ENCODE data around the gene SLC25A1.
A peak's percentile ranks its signal among the peaks of the same experiment; 100 is the strongest.

Gene SLC25A1

DNA sequence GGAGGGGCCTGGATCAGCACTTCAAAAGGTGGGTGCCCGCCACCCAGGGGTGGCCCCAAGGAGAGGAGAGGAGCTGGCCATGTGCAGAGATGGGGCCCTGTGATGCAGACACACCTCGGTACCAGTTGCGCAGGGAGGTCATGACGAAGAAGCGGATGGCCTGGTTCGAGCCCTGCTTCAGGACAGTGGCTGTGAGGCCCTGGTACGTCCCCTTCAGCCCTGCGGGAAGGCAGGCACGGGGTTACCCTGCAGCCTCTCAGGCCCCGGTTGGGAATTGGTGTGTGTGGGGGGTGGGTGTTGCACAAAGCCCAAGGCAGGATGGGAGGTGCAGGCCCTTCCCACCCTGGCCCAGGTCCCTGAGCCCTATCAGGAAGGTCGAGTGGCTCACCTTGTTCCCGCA, 1.8 kb downstream of the SLC25A1 start:
- peaks cover 10% of the 10 kb centered on the region for H3K4me1 ChIP-seq (ENCODE audit: control insufficient read depth, insufficient read depth, low read length)
- peak overlapping the region; percentile 13 for H3K4me3 ChIP-seq (ENCODE audit: low read depth, low read length)
- H3K36me3 ChIP-seq (ENCODE audit: control insufficient read depth, insufficient read depth, low read length), result peaks cover 20% of the 10 kb centered on the region

DNA sequence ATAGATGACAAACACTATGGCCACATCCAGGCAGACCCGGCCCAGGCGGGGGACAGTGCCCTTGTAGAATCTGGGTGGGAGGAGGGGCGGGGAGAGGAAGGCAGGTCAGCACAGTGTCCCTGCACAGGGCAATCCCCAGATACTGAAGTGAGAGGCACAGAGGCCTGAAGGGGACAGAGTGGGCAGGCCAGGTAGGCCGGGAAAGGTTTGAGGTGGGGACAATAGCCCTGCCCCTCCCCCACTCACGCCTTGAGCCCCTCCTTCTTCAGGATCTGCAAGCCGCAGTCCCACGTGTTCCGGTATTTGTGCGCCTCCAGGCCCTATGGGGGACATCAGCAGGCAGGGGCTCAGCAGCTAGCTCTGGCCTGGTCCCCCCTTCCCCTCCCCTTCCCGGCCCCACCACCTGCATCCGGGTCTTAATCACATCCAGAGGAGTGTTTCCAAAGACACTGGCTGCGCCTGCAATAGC, 2.3 kb downstream of the SLC25A1 start:
- no peak overlapping the region for H3K9ac ChIP-seq (ENCODE audit: low read depth, low read length)
- H3K36me3 ChIP-seq (ENCODE audit: control insufficient read depth, insufficient read depth, low read length), result peaks cover 20% of the 10 kb centered on the region
- no peak overlapping the region for H3K4me3 ChIP-seq (ENCODE audit: low read depth, low read length)
- peaks cover 10% of the 10 kb centered on the region for H3K4me1 ChIP-seq (ENCODE audit: control insufficient read depth, insufficient read depth, low read length)
- H3K27me3 ChIP-seq (ENCODE audit: control insufficient read depth, insufficient read depth, low read length), result no peaks in the 10 kb centered on the region
- H3K9me3 ChIP-seq (ENCODE audit: control insufficient read depth, insufficient read depth, low read length), result no peaks in the 10 kb centered on the region

More for the DNA sequence above, 1.8 kb downstream of the SLC25A1 start:
- Histone ChIP-seq H3K9ac (ENCODE audit: low read depth, low read length) (no peak overlapping the region), H3K27me3 (ENCODE audit: control insufficient read depth, insufficient read depth, low read length) (no peaks in the 10 kb centered on the region), H3K9me3 (ENCODE audit: control insufficient read depth, insufficient read depth, low read length) (no peaks in the 10 kb centered on the region)

DNA sequence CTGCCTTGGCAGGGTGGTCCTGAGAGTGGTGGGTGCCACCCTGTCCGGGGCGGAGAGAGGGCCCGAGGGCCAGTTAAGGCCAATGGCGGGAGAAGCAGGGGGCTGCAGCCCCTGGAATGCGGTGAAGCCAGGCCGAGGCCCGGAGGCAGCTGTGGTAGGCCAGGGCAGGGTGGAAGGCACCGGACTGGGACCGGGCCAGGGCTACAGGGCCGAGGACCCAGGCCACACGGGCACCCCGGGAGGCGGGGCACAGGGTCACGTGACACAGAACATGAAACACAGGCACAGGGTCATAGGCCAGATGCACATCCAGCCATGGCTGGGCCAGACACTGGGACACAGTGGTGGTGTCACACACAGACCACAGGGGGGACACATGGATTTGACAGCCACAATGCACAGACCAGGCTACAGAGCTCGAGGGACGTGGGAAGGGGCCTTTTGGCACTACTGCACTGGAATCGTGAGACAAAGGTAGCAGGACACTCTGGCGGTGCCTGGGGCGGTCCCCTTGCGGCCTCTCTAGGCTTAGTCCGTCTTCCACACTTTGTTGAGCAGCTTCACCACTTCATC, 2.8 kb downstream of the SLC25A1 start:
- Histone ChIP-seq H3K27me3 (ENCODE audit: control insufficient read depth, insufficient read depth, low read length) (peaks cover 3% of the 10 kb centered on the region), H3K9me3 (ENCODE audit: control insufficient read depth, insufficient read depth, low read length) (no peaks in the 10 kb centered on the region), H3K4me1 (ENCODE audit: control insufficient read depth, insufficient read depth, low read length) (peaks cover 10% of the 10 kb centered on the region), H3K9ac (ENCODE audit: low read depth, low read length) (no peak overlapping the region), H3K4me3 (ENCODE audit: low read depth, low read length) (no peak overlapping the region), H3K36me3 (ENCODE audit: control insufficient read depth, insufficient read depth, low read length) (peaks cover 20% of the 10 kb centered on the region)

DNA sequence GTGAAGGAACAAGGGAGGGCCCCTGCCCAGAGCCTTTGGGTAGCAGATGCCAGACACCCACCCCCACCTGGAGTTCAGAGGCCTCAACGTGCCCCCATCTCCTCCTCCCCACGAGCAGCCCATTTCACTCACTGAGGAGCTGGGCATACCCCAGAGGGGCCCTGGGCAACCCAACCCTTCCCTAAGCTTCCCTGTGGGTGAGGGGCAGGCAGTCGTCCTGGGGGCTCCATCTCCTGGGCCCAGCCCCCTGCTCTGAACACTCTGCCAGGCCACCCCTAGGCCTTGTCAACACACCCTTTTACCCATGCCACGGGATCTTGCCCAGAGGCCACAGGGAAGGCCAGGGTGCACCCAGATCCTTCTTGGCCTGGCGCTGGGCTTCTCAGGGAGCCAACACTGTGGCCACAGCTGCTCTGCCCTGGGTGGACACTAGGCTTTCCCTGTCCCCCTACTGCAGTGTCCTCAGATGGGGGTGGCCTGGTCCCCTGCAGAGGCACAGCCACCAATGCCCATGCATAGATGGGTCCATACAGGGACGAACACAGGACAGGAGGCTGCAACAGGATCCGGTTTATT, 3.4 kb downstream of the SLC25A1 start:
- H3K27me3 ChIP-seq (ENCODE audit: control insufficient read depth, insufficient read depth, low read length), result peaks cover 9% of the 10 kb centered on the region
- H3K4me1 ChIP-seq (ENCODE audit: control insufficient read depth, insufficient read depth, low read length), result peaks cover 10% of the 10 kb centered on the region
- no peaks in the 10 kb centered on the region for H3K9me3 ChIP-seq (ENCODE audit: control insufficient read depth, insufficient read depth, low read length)
- H3K9ac ChIP-seq (ENCODE audit: low read depth, low read length), result no peak overlapping the region
- no peak overlapping the region for H3K4me3 ChIP-seq (ENCODE audit: low read depth, low read length)
- H3K36me3 ChIP-seq (ENCODE audit: control insufficient read depth, insufficient read depth, low read length), result peaks cover 20% of the 10 kb centered on the region

DNA sequence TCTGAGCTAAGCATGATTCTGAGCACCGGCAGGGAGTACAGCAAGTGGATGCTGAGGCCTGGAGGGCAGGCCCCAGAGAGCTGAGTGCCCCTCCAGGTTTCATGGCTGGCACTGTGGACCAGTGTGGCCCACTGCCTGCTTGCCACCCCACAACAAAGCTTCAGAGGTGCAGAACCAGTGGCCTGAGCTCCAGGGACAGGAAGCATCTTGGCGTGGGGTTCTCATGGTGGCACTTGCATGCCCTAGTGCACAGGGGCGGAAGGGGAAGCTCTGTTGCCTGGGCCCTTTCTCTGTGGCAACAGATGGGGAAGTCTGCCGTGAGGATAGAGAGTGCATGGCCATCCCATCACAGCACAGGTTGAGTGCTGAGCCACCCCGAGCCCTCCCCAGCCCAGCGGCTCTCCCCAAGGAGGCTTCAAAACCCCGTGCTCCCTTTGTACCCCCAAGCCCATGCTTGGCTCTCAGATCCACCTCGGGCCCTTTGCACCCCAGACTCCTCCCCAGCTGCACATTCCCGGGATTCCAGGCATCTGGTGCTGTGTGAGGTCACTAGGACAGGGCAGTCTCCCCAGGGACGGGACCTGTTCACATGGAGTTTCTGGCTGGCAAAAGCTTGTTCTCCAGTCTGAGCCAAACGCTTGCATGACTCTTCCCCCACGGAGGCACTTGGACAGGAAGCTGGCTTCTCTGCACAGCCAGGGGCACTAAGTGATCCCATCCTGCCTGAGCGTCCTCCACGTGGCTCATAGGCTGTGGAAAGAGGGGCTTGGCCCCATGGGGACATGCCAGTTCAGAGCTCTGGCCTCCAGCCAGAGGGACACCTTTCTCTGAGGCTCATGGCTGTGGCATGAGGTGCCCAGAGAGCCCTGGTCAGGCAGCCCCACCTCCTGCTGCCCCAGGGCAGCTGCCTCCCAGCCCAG, 4.2 kb downstream of the SLC25A1 start:
- H3K27me3 ChIP-seq (ENCODE audit: control insufficient read depth, insufficient read depth, low read length), result peaks cover 16% of the 10 kb centered on the region
- H3K4me1 ChIP-seq (ENCODE audit: control insufficient read depth, insufficient read depth, low read length), result peaks cover 10% of the 10 kb centered on the region
- peak overlapping the region; percentile 41 for H3K9ac ChIP-seq (ENCODE audit: low read depth, low read length)
- peaks cover 20% of the 10 kb centered on the region for H3K36me3 ChIP-seq (ENCODE audit: control insufficient read depth, insufficient read depth, low read length)
- H3K4me3 ChIP-seq (ENCODE audit: low read depth, low read length), result no peak overlapping the region
- no peaks in the 10 kb centered on the region for H3K9me3 ChIP-seq (ENCODE audit: control insufficient read depth, insufficient read depth, low read length)

DNA sequence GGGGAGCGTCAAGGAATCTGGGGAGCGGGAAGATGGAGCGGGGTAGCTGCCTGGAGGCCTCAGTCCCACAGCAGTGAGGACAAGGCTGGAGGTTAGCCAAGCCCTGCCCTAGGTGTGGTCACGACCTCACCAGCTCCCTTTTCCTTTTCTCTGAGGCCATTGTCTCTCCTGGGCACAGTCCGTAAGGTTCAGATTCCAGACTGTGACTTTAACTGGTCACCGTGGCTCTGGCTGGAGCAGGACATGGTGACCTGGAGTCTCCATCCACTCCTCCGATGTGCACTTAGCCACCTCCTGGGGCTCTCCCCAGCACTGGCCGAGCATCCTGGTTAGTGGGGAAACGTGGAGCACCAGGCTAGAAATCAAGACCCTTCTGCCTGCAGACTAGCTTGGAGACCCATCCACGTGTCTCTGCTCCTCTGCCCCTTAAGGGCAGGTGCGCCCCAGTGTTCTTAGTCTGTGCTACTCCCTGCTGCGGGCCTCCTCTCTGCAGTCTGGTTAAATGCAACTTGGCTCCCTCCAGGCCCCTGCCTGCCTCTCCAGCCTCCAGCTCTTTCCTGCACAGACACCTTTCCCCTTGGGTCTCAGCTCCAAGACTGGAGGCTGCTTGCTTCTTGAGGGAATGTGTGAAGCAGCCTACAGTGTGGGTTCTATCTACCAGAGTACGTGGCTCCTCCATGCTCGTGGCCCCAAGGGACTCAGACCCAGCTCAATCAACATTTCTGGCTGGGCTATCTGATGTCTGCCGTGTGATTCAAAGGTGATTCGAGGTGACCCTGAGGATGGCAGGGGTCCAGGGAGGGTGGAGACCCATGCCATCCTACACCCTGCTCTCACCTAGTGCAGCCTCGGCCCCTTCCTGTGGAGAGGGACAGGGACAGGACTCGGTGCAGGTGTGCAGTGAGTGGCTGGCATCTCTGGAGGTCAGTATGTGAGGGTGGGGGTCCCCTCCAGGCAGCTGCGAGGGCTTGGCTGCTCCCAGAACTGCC, 5.2 kb downstream of the SLC25A1 start:
- peak overlapping the region; percentile 41 for H3K9ac ChIP-seq (ENCODE audit: low read depth, low read length)

DNA sequence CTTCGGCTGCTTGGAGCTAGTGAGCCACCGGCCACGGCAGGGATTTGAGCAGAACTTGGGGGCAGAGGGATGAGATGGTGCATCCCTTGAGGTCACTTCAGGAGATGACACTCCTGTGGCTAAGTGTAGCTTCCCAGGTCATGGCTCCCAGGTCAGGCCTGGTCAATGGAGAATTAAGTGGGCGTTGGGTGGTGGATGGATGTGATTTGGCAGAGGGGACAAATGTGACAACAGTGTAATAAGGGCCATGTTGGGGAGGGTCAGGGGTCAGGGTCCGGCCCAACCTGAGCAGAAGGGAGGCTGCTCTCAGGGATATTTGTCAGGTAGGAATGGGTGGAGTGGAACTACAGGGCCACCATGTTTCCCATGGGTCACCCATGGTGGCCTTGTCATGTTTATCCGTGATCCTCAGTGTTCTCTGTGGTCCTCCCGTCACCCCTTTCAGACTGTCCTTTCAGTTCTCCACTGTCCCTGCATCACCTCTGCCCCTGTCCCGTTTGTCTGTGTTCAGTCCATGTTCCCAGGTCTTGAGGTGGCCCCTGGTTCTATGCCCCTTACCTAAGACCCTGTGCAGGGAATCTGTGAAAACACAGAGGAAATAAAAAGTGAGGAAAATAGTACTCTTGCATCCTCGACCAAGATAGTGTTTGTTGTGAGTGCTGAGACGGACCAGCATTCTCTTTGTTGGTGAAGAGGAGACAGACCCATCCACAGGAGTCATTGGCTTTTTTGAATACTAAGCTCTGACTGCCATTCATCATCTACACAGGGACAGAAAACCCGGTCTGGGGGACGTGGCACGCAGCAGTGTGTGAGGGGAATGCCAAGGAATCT, 6.1 kb downstream of the SLC25A1 start:
- no peaks in the 10 kb centered on the region for H3K9me3 ChIP-seq (ENCODE audit: control insufficient read depth, insufficient read depth, low read length)
- peak overlapping the region; percentile 93 for H3K9ac ChIP-seq (ENCODE audit: low read depth, low read length)
- H3K4me1 ChIP-seq (ENCODE audit: control insufficient read depth, insufficient read depth, low read length), result peaks cover 10% of the 10 kb centered on the region
- peak overlapping the region; percentile 89 for H3K4me3 ChIP-seq (ENCODE audit: low read depth, low read length)
- H3K36me3 ChIP-seq (ENCODE audit: control insufficient read depth, insufficient read depth, low read length), result peaks cover 20% of the 10 kb centered on the region
- H3K27me3 ChIP-seq (ENCODE audit: control insufficient read depth, insufficient read depth, low read length), result peaks cover 36% of the 10 kb centered on the region

More for the DNA sequence above, 5.2 kb downstream of the SLC25A1 start:
- Histone ChIP-seq H3K4me3 (ENCODE audit: low read depth, low read length) (peak overlapping the region; percentile 89), H3K36me3 (ENCODE audit: control insufficient read depth, insufficient read depth, low read length) (peaks cover 20% of the 10 kb centered on the region), H3K27me3 (ENCODE audit: control insufficient read depth, insufficient read depth, low read length) (peaks cover 27% of the 10 kb centered on the region), H3K9me3 (ENCODE audit: control insufficient read depth, insufficient read depth, low read length) (no peaks in the 10 kb centered on the region), H3K4me1 (ENCODE audit: control insufficient read depth, insufficient read depth, low read length) (peaks cover 10% of the 10 kb centered on the region)

DNA sequence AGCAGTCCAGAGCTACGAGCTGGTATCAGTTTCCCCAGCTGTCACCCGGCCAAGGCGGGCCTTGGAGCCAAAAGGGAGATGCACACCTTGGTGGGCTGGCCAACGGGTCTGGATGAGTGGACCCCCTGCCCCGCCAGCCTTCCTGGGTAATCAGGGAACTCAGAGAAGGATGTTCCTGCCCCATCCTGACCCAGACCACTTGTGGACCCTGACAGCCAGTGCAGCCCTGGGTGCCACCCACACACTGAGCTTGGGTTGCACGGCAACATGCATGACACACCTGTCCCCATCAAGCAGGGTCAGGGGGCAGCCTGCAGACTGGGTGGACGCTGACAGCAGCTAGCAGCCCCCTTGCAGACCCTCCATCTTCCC, 8.6 kb downstream of the SLC25A1 start:
- Histone ChIP-seq H3K9me3 (ENCODE audit: control insufficient read depth, insufficient read depth, low read length) (no peaks in the 10 kb centered on the region), H3K9ac (ENCODE audit: low read depth, low read length) (no peak overlapping the region), H3K4me3 (ENCODE audit: low read depth, low read length) (peak overlapping the region; percentile 39), H3K36me3 (ENCODE audit: control insufficient read depth, insufficient read depth, low read length) (peaks cover 3% of the 10 kb centered on the region), H3K27me3 (ENCODE audit: control insufficient read depth, insufficient read depth, low read length) (peaks cover 46% of the 10 kb centered on the region), H3K4me1 (ENCODE audit: control insufficient read depth, insufficient read depth, low read length) (peaks cover 10% of the 10 kb centered on the region)

DNA sequence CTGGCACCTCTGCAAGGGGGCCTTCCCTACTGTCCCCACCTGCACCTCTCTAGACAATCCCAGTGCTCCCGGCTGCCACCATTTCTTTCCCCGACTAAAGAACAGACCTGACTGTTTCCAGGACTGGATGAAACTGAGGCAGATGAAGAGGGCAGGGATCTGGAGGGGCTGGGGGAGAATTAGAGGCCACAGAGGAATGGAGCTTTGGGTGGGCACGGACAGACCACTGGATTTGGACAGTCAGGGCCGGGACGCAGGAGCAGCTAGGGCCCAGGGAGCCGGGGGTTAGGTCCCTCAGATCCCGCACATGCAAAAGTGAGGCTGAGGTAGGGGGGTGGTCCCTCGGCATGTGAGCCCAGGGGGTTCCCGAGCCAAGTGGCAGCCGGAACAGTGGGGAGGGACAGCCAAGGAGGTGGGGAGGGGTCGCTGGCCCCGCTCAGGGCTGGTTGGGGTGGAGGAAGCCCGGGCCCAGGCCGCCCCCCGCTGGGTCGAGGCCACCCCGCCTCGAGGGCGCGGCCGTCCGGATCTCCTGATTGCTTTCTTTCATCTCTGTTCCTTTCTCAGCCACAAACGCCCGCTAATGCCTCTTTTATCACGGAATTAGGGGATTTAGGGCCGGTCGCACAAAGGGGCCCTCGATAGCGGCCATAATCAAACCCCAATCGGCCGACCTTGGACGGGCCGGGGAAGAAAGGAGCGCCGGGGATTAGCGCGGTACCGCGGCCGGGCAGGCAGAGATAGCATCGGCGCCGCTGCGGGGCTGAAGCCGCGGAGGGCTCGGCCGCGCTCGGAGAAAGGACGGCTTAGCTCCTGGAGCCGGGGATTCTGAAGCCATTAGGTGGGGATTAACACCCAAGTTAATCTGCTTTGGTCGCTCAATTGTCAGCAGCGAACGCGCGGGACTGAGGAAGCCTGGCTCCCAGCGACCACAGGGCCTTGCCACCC, 9.3 kb downstream of the SLC25A1 start:
- H3K27me3 ChIP-seq (ENCODE audit: control insufficient read depth, insufficient read depth, low read length), result peaks cover 46% of the 10 kb centered on the region
- no peaks in the 10 kb centered on the region for H3K36me3 ChIP-seq (ENCODE audit: control insufficient read depth, insufficient read depth, low read length)
- H3K9me3 ChIP-seq (ENCODE audit: control insufficient read depth, insufficient read depth, low read length), result no peaks in the 10 kb centered on the region
- no peak overlapping the region for H3K9ac ChIP-seq (ENCODE audit: low read depth, low read length)
- H3K4me3 ChIP-seq (ENCODE audit: low read depth, low read length), result peak overlapping the region; percentile 39
- peaks cover 5% of the 10 kb centered on the region for H3K4me1 ChIP-seq (ENCODE audit: control insufficient read depth, insufficient read depth, low read length)
